CD4-positive, alpha-beta T cell treated with Interleukin-2 at 100 ng/mL for 4 hours (primary cell): ENCODE measurements around the gene FUT8.

ENCODE experiments used
- DNase-seq: peaks from one replicate; pipeline ENCODE4 v3.0.0-alpha.2; 2020; ENCODE audit warnings: low spot score

FUT8 gene

DNA sequence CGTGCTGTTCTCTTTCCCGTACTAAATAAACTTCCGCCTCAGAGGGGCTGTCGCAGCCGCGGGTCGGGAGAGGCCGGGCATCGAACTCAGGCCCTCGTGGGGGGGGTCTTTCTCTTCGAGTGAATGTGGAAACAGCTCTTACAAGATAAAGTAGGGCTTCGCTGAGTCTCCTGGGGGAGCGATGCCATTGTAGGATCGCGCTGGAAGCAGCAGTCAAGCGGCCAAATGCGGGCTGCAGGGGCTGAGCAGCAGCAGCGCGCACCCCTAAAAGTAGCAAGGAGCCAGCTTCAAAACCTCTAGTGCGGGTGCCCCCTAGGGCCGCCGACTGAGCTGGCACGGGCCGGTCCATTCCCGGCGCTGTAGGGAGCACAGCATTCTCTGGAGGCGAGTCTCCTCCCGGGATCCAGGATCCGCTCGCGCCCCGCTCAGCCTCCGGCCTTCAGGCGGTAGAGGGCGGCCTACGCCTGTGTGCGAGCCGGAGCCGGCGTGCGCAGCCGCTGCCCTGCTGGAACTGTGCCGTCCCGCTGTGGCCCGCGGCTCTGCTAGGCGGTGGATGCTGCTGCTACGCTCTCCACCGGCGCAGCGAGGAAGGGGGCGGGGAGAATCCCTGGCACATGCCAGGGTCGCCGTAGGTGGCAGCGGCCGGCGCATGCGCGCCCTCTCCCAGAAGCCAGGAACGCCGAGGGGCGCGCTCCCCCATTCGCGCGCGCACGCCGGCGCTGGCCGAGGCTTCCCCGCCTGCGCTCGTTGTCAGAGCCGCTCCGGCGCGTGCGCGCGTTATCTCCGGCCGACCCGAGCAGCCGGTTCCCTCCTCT is at the start of gene FUT8:
TSS of gene FUT8 (plus strand) at position 699 of the 815 bp plus-strand sequence. CDS start 148,834 bp downstream, outside the sequence.
- DNase-seq, result peak; percentile 97

- DNase-seq, result no peak
These were observed 45.5 kb upstream of the FUT8 start for GRCh38 chr14:65366802-65367565.

DNA sequence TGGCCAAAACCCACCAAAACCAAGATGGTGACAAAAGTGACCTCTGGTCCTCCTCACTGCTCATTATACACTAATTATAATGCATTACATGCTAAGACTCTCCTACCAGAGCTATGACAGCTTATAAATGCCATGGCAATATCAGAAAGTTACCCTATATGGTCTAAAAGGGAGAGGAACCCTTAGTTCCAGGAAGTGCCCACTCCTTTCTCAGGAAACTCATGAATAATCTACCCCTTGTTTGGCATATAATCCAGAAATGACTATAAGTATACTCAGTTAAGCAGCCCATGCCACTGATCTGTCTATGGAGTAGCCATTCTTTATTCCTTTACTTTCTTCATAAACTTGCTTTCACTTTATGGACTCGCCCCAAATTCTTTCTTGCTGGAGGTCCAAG is 43.0 kb upstream of the FUT8 start:
- no peak for DNase-seq

GRCh38 chr14:65370801-65371248 is 41.7 kb upstream of the FUT8 start:
- no peak for DNase-seq

DNA sequence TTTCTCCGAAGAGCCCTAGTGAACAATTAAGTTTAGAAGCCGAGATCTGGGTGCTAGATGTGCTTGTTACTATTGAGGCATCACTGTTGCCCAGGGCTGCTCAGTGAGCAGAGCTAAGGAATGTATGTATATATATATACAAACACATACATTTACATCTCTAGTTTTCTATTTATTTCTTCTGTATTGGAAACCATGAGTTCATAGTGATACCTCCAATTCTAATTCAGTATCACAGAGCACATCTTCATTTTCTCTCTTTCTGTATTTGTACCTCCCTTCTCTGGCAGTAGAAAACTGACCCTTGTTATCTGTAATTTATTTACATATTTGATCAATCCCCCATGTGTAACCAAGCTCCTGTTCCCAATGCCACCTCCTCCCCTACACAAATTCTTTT is 40.7 kb upstream of the FUT8 start:
- DNase-seq, result no peak

- no peak for DNase-seq
These were observed 39.4 kb upstream of the FUT8 start for GRCh38 chr14:65373016-65373670.

DNA sequence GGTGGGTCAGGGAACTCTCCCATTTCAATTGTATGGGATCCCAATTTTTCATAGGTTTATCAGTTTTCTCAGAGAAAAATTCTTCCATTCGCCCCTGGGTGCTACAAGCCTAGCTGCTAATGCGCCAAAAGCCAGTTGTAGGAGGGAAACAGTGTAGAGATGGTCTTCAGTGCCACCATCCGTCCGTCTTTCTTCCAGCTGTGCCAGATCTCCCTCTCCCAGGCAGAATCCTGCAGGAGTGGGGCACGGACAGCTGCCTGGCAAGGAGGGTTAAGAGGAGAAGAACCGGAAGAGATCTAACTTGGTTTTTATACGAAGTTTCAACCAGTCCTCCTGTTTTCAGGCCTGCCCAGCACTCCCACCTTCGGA is 38.9 kb upstream of the FUT8 start:
- DNase-seq, result no peak

- DNase-seq, result no peak
These were observed 35.0 kb upstream of the FUT8 start for GRCh38 chr14:65377576-65377975.

- no peak for DNase-seq
These were observed 29.9 kb upstream of the FUT8 start for GRCh38 chr14:65382586-65382985.

- DNase-seq, result no peak
These were observed 25.4 kb upstream of the FUT8 start for GRCh38 chr14:65387171-65387570.

DNA sequence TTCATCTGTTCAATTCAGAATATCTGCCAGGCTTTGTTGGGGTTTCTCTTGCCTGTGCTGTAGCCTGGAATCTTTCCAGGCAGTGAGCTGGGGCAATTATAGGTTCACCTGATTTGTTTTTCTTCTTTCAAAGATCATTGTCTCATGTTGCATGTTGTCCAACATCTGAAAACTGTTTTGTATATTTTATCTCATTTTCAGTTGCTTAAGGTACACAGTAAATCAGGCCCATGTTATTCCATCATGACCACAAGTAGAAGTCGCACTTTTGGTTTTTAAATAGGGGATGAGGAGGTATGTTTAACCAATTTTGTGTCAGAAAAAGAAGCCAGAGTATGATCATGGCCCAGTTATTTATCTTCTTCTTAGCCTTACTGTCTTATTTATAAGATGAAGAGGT is 24.9 kb upstream of the FUT8 start:
- no peak for DNase-seq

DNA sequence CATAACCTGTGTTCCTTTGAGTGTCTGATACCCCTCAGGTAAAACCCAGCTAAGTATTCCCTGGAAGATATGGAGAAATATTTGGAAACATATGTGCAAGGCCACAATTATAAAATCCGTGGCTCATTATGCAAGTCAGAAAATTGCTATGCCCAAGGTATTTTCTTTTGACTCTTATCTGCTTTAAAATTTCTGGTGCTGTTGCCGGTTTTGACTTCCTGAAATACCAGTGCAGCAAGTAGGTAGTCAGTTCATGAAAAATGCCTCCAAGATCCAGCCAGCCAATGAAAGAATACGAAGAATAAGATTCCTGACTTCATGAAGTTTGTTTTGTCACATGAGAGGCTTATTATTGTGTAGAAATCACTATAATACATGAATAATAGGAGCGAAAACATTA is 20.2 kb upstream of the FUT8 start:
- DNase-seq, result no peak

DNA sequence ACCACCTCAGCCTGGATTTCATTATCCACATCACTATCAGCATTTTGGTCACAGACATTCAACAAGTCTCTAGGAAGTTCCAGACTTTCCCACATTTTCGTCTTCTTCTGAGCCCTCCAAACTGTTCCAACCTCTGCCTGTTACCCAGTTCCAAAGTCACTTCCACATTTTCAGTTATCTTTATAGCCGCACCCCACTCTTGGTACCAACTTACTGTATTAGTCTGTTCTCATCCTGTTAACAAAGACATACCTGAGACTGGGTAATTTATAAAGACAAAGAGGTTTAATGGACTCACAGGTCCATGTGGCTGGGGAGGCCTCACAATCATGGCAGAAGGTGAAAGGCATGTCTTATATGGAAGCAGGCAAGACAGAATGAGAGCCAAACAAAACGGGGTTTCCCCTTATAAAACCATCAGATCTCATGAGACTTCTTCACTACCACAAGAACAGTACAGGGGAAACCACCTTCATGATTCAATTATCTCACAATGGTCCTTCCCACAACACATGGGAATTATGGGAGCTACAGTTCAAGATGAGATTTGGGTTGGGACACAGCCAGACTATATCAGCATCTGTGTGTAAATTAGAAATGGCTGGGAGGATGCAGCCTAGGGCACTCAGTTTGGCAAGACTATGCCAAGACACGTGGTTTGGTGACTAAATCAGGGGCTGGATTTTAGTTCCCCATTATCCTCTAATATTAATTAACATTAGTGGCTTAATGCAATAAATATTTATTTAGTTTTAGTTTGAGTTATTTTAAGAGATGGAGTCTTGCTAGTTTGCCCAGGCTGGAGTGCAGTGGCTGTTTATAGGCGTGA is 16.2 kb upstream of the FUT8 start:
- DNase-seq, result no peak

DNA sequence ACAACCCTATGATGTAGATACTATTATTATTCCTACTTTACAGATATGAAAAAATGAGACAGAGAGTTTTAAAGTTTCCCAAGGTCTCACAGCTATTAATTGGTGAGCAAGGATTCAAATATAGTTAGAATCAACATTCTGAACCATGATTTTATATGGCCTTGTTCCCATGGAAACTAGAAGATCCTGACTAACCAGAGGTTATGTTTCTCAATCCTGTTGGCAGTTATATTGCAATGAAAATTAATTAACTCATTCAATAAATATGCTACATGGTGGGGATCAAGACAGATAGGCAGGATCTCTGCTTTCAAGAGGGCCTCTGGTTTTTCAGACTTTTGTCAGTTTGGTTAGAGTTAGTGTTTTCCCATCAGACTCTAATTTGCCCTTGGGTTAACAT is 9.3 kb upstream of the FUT8 start:
- no peak for DNase-seq

DNA sequence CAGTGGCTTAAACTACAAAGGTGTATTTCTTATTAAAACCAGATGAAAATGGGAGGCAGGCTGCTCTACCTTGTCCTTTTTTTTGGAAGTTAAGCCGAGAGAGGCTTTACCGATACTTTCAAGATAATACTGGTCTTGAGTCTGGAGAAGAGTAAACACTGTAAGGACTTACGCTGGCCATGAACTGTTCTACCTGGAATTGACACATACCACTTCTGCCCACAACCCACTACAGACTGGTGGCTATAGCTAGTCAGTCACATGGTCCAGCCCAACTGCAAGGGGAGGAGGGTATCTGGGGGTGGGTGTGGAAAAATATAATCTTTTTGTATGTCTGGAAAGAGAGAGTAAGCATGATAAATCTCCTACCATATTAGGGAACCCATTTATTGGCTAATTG is 4.4 kb upstream of the FUT8 start:
- no peak for DNase-seq

DNA sequence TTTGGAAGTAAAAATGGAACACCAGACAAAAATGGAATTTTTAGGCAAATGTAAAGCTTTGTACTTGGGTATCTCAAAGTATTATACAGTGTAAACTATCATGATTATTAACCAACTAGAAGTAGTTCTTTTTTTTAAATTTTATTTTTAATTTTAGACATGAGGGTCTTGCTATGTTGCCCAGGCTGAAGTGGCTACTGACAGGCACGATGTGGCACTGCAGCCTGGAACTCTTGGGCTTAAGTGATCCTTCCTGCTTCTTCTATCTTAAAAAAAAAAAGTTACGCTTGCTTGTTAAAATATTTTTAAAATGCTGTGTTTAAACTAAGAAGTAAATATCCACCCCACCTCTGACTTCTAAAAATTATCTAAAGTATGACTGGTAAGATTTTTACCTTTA is 1.9 kb upstream of the FUT8 start:
- DNase-seq, result no peak

- DNase-seq, result peak; percentile 77
These were observed 886 bp upstream of the FUT8 start for GRCh38 chr14:65411656-65412031.

DNA sequence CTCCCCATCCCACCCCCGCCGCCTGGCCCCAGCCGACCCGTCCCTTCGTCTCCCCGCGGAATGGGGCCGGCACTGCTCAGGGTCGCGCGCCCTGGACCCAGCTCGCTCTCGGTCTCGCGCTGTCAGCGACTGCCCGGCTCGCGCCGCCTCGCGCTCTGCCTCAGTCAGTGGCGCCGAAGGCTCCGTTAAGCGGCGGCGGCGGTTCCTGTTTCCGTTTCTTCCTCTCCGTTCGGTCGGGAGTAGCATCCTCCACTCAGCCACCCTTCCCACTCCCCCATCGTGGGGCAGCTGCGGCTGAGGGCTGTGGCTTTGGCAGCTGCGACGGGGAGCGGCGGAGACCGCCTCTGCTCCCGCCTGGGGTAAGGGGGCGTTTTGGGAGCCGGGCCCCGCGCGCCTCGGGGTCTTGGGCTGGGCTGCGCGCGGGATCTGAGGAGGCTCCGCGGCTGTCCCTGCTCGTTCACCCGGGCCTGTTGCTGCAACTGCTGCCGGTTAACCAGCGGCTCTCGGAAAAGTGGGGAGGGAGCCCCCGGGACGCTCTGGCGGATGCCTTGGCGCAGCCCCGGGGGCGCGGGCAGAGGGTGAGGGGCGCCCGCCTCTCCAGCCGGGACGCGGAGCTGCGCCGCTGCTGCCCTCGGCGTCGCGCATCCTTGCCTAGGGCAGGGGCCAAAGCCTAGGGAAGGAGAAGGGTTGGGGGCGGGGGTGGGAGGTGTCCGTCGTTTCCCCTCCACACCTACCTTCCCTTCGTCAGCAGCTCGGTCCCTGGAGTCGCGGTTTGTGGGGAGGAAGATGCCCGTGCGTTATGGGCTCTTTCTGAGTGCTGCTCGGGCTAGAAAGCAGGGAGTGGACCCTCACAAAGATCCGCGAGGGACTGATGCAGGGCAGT is 567 bp downstream of the FUT8 start:
- peak; percentile 26 for DNase-seq

GRCh38 chr14:65413739-65414045 is 1.2 kb downstream of the FUT8 start:
- DNase-seq, result no peak

- DNase-seq, result peak; percentile 55
These were observed 2.5 kb downstream of the FUT8 start for GRCh38 chr14:65414961-65415589.

GRCh38 chr14:65415613-65416012 is 3.1 kb downstream of the FUT8 start:
- DNase-seq, result no peak
